Hepatocyte (in vitro differentiated cells): ENCODE results near the gene KIF20B. TPM values are rescaled to one million over a fixed set of nuclear protein-coding genes. Genes with fewer than 3 reads are reported as not detected.

Experiments
- DNase-seq: peaks from one replicate; pipeline ENCODE4 v3.0.0-alpha.2; 2016; ENCODE audit warnings: low spot score
- H2AFZ ChIP-seq: fragments of 200-600 bp; sonication (generic); 2 replicates; pipeline ENCODE4 v1.6.0; 2016; ENCODE audit warnings: antibody characterized with exemption, mild to moderate bottlenecking
- H3K27ac ChIP-seq: fragments of 200-600 bp; sonication (generic); 2 replicates; pipeline ENCODE4 v1.5.1; 2016; ENCODE audit warnings: mild to moderate bottlenecking
- H3K27me3 ChIP-seq: fragments of 200-600 bp; sonication (generic); 2 replicates; pipeline ENCODE4 v1.6.1; 2016
- H3K36me3 ChIP-seq: fragments of 200-600 bp; sonication (generic); replicated peaks from 2 replicates; pipeline ENCODE4 v1.5.1; 2016; ENCODE audit warnings: low read depth; ENCODE audit not compliant: insufficient read depth
- H3K4me1 ChIP-seq: fragments of 200-600 bp; sonication (generic); 2 replicates; pipeline ENCODE4 v1.5.1; 2016; ENCODE audit warnings: mild to moderate bottlenecking, moderate library complexity; ENCODE audit not compliant: insufficient read depth
- H3K4me2 ChIP-seq: fragments of 200-600 bp; sonication (generic); 2 replicates; pipeline ENCODE4 v1.6.0; 2016
- H3K4me3 ChIP-seq: fragments of 200-600 bp; sonication (generic); 2 replicates; pipeline ENCODE4 v1.5.1; 2016; ENCODE audit warnings: mild to moderate bottlenecking
- H3K79me2 ChIP-seq: fragments of 200-600 bp; sonication (generic); 2 replicates; pipeline ENCODE4 v1.6.0; 2017; ENCODE audit warnings: mild to moderate bottlenecking
- H3K9me2 ChIP-seq: fragments of 200-600 bp; sonication (generic); replicated peaks from 2 replicates; pipeline ENCODE4 v1.6.0; 2017; ENCODE audit warnings: mild to moderate bottlenecking; ENCODE audit not compliant: insufficient read depth
- H3K9me3 ChIP-seq: fragments of 200-600 bp; sonication (generic); 2 replicates; pipeline ENCODE4 v1.5.1; 2016; ENCODE audit warnings: low read depth, mild to moderate bottlenecking
- H4K20me1 ChIP-seq: fragments of 200-600 bp; sonication (generic); 2 replicates; pipeline ENCODE4 v1.6.0; 2016; ENCODE audit warnings: mild to moderate bottlenecking; ENCODE audit not compliant: insufficient read depth, poor library complexity, severe bottlenecking
- EZH2 ChIP-seq: fragments of 200-600 bp; sonication (generic); IDR thresholded peaks from 2 replicates; pipeline ENCODE4 v1.6.1; 2016; ENCODE audit warnings: antibody characterized with exemption, mild to moderate bottlenecking, borderline replicate concordance
- EZH2phosphoT487 ChIP-seq: fragments of 200-600 bp; sonication (generic); IDR thresholded peaks from one replicate; pipeline ENCODE4 v1.6.1; 2018; ENCODE audit warnings: antibody characterized with exemption, mild to moderate bottlenecking, low read depth, moderate library complexity; ENCODE audit not compliant: unreplicated experiment, severe bottlenecking
- WGBS: methylation state at CpG from one replicate; pipeline ENCODE4 v1.1.6; 2016; ENCODE audit warnings: low lambda C conversion rate; ENCODE audit errors: missing lambda C conversion rate; 5-methylcytosine and 5-hydroxymethylcytosine counted together
- polyA plus RNA-seq: library from polyadenylated mRNA; unstranded; fragments of >200 nt; fragmentation: Nextera tagmentation; extraction: Ambion mirVana; gene quantifications from 2 replicates; pipeline ENCODE4 v1.2.1, GENCODE V29; 2016
- total RNA-seq: library from RNA; depleted of rRNA; stranded (reverse); fragments of >200 nt; gene quantifications from 2 replicates; pipeline ENCODE4 v1.2.3, GENCODE V29; 2014
- TF ChIP-seq, protein P1 (sequence below): fragments of 200-600 bp; sonication (generic); IDR thresholded peaks from 2 replicates; pipeline ENCODE4 v1.5.1; 2016; ENCODE audit warnings: antibody characterized with exemption, mild to moderate bottlenecking; ENCODE audit not compliant: poor library complexity

Gene KIF20B, protein sequence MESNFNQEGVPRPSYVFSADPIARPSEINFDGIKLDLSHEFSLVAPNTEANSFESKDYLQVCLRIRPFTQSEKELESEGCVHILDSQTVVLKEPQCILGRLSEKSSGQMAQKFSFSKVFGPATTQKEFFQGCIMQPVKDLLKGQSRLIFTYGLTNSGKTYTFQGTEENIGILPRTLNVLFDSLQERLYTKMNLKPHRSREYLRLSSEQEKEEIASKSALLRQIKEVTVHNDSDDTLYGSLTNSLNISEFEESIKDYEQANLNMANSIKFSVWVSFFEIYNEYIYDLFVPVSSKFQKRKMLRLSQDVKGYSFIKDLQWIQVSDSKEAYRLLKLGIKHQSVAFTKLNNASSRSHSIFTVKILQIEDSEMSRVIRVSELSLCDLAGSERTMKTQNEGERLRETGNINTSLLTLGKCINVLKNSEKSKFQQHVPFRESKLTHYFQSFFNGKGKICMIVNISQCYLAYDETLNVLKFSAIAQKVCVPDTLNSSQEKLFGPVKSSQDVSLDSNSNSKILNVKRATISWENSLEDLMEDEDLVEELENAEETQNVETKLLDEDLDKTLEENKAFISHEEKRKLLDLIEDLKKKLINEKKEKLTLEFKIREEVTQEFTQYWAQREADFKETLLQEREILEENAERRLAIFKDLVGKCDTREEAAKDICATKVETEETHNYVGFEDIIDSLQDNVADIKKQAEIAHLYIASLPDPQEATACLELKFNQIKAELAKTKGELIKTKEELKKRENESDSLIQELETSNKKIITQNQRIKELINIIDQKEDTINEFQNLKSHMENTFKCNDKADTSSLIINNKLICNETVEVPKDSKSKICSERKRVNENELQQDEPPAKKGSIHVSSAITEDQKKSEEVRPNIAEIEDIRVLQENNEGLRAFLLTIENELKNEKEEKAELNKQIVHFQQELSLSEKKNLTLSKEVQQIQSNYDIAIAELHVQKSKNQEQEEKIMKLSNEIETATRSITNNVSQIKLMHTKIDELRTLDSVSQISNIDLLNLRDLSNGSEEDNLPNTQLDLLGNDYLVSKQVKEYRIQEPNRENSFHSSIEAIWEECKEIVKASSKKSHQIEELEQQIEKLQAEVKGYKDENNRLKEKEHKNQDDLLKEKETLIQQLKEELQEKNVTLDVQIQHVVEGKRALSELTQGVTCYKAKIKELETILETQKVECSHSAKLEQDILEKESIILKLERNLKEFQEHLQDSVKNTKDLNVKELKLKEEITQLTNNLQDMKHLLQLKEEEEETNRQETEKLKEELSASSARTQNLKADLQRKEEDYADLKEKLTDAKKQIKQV (N-terminal part only)
- 6.5 and 6.9 TPM in 2 replicates for total RNA-seq
- 4.6 and 5.5 TPM in 2 replicates for polyA plus RNA-seq

DNA sequence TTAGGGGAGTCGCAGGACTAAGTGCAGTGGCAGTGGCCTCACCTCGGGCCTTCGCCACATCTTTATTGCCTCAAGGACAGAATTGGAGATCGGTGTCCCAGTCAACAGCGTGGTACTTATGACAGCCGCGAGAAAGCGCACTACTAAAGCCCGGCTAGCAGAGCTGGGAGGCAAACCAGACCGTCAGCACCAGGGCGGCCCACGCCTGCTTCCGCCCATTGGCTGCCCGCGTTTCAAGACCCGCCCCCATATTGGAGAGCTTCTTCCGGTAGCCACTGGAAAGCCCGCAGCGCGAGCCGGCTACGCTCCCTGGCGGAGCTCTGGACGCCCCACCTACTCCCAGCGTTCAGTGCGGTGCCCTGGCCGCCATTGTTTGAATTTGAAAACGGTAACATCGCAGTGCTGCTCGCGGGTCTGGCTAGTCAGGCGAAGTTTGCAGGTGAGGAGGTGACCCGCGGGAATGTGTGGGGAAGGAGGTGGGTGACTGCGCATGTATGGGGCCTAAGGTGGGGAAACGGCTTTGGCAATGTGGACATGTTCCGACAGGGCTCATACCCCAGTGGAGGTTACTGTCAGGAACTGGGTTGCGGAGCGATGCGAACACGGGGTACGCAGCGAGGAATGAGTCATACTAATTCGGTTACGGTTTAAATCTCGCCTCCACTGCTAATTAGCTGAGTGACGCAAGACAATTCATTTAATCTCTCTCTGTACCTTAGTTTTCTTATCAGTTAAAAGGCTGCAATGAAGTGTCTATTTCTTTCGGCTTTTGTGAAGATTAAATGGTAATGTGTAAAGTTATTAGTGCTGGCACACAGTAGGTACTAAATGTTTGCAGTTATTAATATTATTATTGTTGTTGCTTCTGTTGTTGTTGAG is at the start of gene KIF20B:
Gene KIF20B (plus strand): TSS at position 349 of the 879 bp plus-strand sequence. CDS start 3,705 bp downstream, outside the sequence.
- H3K79me2 ChIP-seq = peaks cover 46% of the 10 kb centered on the region
- H2AFZ ChIP-seq = peak within 1 kb of the TSS; percentile 65
- no peaks in the 10 kb centered on the region for H4K20me1 ChIP-seq
- peak; percentile 98 for DNase-seq
- no peaks in the 10 kb centered on the region for H3K27me3 ChIP-seq
- TF ChIP-seq, protein P1, sequence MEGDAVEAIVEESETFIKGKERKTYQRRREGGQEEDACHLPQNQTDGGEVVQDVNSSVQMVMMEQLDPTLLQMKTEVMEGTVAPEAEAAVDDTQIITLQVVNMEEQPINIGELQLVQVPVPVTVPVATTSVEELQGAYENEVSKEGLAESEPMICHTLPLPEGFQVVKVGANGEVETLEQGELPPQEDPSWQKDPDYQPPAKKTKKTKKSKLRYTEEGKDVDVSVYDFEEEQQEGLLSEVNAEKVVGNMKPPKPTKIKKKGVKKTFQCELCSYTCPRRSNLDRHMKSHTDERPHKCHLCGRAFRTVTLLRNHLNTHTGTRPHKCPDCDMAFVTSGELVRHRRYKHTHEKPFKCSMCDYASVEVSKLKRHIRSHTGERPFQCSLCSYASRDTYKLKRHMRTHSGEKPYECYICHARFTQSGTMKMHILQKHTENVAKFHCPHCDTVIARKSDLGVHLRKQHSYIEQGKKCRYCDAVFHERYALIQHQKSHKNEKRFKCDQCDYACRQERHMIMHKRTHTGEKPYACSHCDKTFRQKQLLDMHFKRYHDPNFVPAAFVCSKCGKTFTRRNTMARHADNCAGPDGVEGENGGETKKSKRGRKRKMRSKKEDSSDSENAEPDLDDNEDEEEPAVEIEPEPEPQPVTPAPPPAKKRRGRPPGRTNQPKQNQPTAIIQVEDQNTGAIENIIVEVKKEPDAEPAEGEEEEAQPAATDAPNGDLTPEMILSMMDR = peak; percentile 40
- TF ChIP-seq EZH2 = no peak
- H3K9me2 ChIP-seq = no peaks in the 10 kb centered on the region
- H3K4me2 ChIP-seq = peak within 1 kb of the TSS; percentile 82
- H3K9me3 ChIP-seq = no peaks in the 10 kb centered on the region
- H3K27ac ChIP-seq = peak within 1 kb of the TSS; percentile 86
- peak within 1 kb of the TSS; percentile 43 for H3K4me3 ChIP-seq
- no peaks in the 10 kb centered on the region for H3K4me1 ChIP-seq
- WGBS = 1% methylated on average over 48 of the region's 48 CpGs
- no peaks in the 10 kb centered on the region for H3K36me3 ChIP-seq

DNA sequence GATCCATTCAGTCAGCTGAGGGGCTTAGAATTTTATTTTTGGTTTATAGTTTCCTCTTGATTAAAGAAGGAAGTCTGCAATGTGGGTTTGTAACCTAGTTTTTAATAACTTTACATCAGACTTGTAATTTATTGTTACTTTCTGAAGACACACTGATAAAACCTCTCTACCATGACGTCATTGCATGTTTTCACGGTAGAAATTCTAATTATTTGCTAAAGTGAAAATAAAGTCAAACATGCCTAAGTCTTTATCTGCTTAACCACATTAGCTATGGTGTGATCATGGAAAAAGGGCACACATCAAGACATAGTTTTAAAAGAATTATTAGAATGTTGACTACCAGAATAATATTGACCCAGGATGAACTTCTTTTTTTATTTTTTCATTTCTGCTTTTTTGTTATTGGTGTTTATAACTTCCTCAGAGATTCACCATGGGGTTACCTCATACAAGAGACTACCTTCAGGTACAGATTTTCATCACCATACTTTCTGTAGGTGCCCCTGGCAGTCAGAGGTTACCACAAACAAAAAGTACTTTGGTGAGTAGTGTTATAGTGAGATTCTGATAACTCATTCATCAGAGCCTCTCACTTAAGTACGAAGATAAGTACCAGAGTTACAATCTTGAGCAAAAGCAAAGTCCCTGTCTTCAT is 49.3 kb upstream of the KIF20B start:
- Histone ChIP-seq H3K36me3 (no peaks in the 10 kb centered on the region), H3K4me1 (peaks cover 5% of the 10 kb centered on the region), H4K20me1 (no peaks in the 10 kb centered on the region), H3K27me3 (no peaks in the 10 kb centered on the region), H3K9me3 (no peaks in the 10 kb centered on the region), H3K4me2 (no peak overlapping the region), H3K27ac (no peak overlapping the region), H2AFZ (no peak overlapping the region), H3K79me2 (no peaks in the 10 kb centered on the region), H3K4me3 (no peak overlapping the region), H3K9me2 (no peaks in the 10 kb centered on the region)
- WGBS = 76% methylated on average over 3 of the region's 3 CpGs
- DNase-seq = no peak
- TF ChIP-seq EZH2 = no peak
- TF ChIP-seq EZH2phosphoT487 = no peak
- TF ChIP-seq, protein P1 = no peak
